Thoracic aorta (tissue), 2 donors: ENCODE results near the gene CELF2. TPM values are rescaled to one million over a fixed set of nuclear protein-coding genes. Genes with fewer than 3 reads are reported as not detected.
A peak's percentile ranks its signal among the peaks of the same experiment; 100 is the strongest.

Source experiments
- ATAC-seq: fragments of 150-250 bp; one replicate; pipeline ENCODE4 v1.8.0; 2017; ENCODE audit warnings: low read depth; ENCODE audit not compliant: insufficient number of reproducible peaks, low FRiP score
- DNase-seq: peaks from one replicate; pipeline ENCODE4 v3.0.0-alpha.2; 2020; ENCODE audit warnings: low spot score
- H3K27ac ChIP-seq, 2 donors: fragments of 200-600 bp; sonication (generic); 1 replicate in 1 of 2; 2 replicates in 1 of 2; pipeline ENCODE4 v1.5.1; 2016; ENCODE audit warnings: mild to moderate bottlenecking in 2 of 2, moderate library complexity in 2 of 2
- H3K27me3 ChIP-seq: fragments of 200-600 bp; sonication (generic); replicated peaks from 2 replicates; pipeline ENCODE4 v1.6.0; 2016; ENCODE audit warnings: mild to moderate bottlenecking; ENCODE audit not compliant: insufficient read depth
- H3K36me3 ChIP-seq: fragments of 200-600 bp; sonication (generic); one replicate; pipeline ENCODE4 v1.5.1; 2016
- H3K4me1 ChIP-seq, 2 donors: fragments of 200-600 bp; sonication (generic); 1 replicate in 1 of 2; 2 replicates in 1 of 2; pipeline versions ENCODE4 v1.5.1 to v1.6.0; 2016; ENCODE audit warnings: low read depth in 2 of 2, mild to moderate bottlenecking in 1 of 2; ENCODE audit not compliant: control insufficient read depth in 1 of 2
- H3K4me3 ChIP-seq: fragments of 200-600 bp; sonication (generic); 2 replicates; pipeline ENCODE4 v1.5.1; 2016; ENCODE audit warnings: mild to moderate bottlenecking
- H3K9me3 ChIP-seq: fragments of 200-600 bp; sonication (generic); 2 replicates; pipeline ENCODE4 v1.5.1; 2016
- CTCF ChIP-seq: fragments of 200-600 bp; sonication (generic); IDR thresholded peaks from one replicate; pipeline ENCODE4 v1.5.1; 2019; ENCODE audit warnings: antibody characterized with exemption
- total RNA-seq, 2 donors: library from RNA; depleted of rRNA; stranded (reverse); fragments of >200 nt; gene quantifications; one replicate each; pipeline versions ENCODE4 v1.1.0 to v1.2.3, GENCODE V29; 2016

The CELF2 gene
- total RNA-seq, 2 donors from 2014 or later: 69.0 to 73.5 TPM

GRCh38 chr10:11049806-11050205, 32.1 kb downstream of the CELF2 start:
- Histone ChIP-seq H3K36me3 (no peaks in the 10 kb centered on the region), H3K4me3 (no peak overlapping the region), H3K27ac (peak overlapping the region in 1 of 2 donors; percentile 9), H3K9me3 (no peaks in the 10 kb centered on the region), H3K4me1 (peaks cover 19 to 61% of the 10 kb centered on the region in 2 donors), H3K27me3 (no peaks in the 10 kb centered on the region)
- DNase-seq: no peak
- TF ChIP-seq CTCF: no peak
- no peak for ATAC-seq

GRCh38 chr10:11050301-11051287, 32.9 kb downstream of the CELF2 start:
- H3K4me3 ChIP-seq: peak overlapping the region; percentile 3
- no peaks in the 10 kb centered on the region for H3K27me3 ChIP-seq
- no peak for TF ChIP-seq CTCF
- peaks cover 19 to 55% of the 10 kb centered on the region in 2 donors for H3K4me1 ChIP-seq
- H3K27ac ChIP-seq: peak overlapping the region; percentile 4 to 9
- no peaks in the 10 kb centered on the region for H3K36me3 ChIP-seq
- H3K9me3 ChIP-seq: no peaks in the 10 kb centered on the region
- DNase-seq: no peak
- no peak for ATAC-seq

GRCh38 chr10:11057018-11057417, 39.3 kb downstream of the CELF2 start:
- Histone ChIP-seq H3K4me1 (peaks cover 0 to 3% of the 10 kb centered on the region in 2 donors), H3K4me3 (no peak overlapping the region), H3K36me3 (no peaks in the 10 kb centered on the region), H3K27me3 (no peaks in the 10 kb centered on the region), H3K9me3 (no peaks in the 10 kb centered on the region), H3K27ac (no peak overlapping the region)
- DNase-seq (no peak), ATAC-seq (no peak)
- TF ChIP-seq CTCF: no peak

GRCh38 chr10:11057448-11057847, 39.8 kb downstream of the CELF2 start:
- Histone ChIP-seq H3K27ac (no peak overlapping the region), H3K27me3 (no peaks in the 10 kb centered on the region), H3K36me3 (no peaks in the 10 kb centered on the region), H3K4me1 (peaks cover 0 to 3% of the 10 kb centered on the region in 2 donors), H3K4me3 (no peak overlapping the region), H3K9me3 (no peaks in the 10 kb centered on the region)
- DNase-seq (no peak), ATAC-seq (no peak)
- TF ChIP-seq CTCF: no peak

GRCh38 chr10:11057994-11058393, 40.3 kb downstream of the CELF2 start:
- no peaks in the 10 kb centered on the region for H3K9me3 ChIP-seq
- no peak overlapping the region for H3K27ac ChIP-seq
- no peak overlapping the region for H3K4me3 ChIP-seq
- DNase-seq (no peak), ATAC-seq (no peak)
- no peaks in the 10 kb centered on the region for H3K36me3 ChIP-seq
- H3K27me3 ChIP-seq: no peaks in the 10 kb centered on the region
- H3K4me1 ChIP-seq: no peaks in the 10 kb centered on the region
- no peak for TF ChIP-seq CTCF
